CD14-positive monocyte (primary cell): Measurements from ENCODE around the gene PLEKHM3. TPM values are rescaled to one million over a fixed set of nuclear protein-coding genes. Genes with fewer than 3 reads are reported as not detected.

Experiments
- DNase-seq, 3 donors: peaks; one replicate each; pipeline ENCODE4 v3.0.0-alpha.2; 2011 to 2022
- H2AFZ ChIP-seq: 2 replicates; pipeline ENCODE4 v1.6.0; 2012; ENCODE audit warnings: mild to moderate bottlenecking, low read depth, low read length, inconsistent platforms; ENCODE audit not compliant: insufficient read depth, poor library complexity, severe bottlenecking
- H3K27ac ChIP-seq, 2 donors: 1 replicate in 1 of 2; 2 replicates in 1 of 2; pipeline ENCODE4 v1.5.1; 2012 to 2013; ENCODE audit warnings: low read length in 2 of 2, control low read depth in 1 of 2, inconsistent platforms in 1 of 2, low read depth in 1 of 2, mild to moderate bottlenecking in 1 of 2
- H3K27me3 ChIP-seq, 2 donors: one replicate each; pipeline versions ENCODE4 v1.6.0 to v1.6.1; 2011 to 2013; ENCODE audit warnings: low read length in 2 of 2; ENCODE audit not compliant: control insufficient read depth in 2 of 2, insufficient read depth in 2 of 2
- H3K36me3 ChIP-seq, 2 donors: replicated peaks in 1 of 2; 1 replicate in 1 of 2; 2 replicates in 1 of 2; pipeline versions ENCODE4 v1.5.1 to v1.6.1; 2012 to 2013; ENCODE audit warnings: low read length in 2 of 2, control low read depth in 1 of 2, inconsistent platforms in 1 of 2, mild to moderate bottlenecking in 1 of 2; ENCODE audit not compliant: insufficient read depth in 2 of 2, control insufficient read depth in 1 of 2
- H3K4me1 ChIP-seq, 2 donors: 1 replicate in 1 of 2; 2 replicates in 1 of 2; pipeline versions ENCODE4 v1.5.1 to v1.6.1; 2012 to 2013; ENCODE audit warnings: low read length in 2 of 2, control low read depth in 1 of 2, inconsistent platforms in 1 of 2, mild to moderate bottlenecking in 1 of 2, moderate library complexity in 1 of 2; ENCODE audit not compliant: insufficient read depth in 2 of 2, control insufficient read depth in 1 of 2
- H3K4me2 ChIP-seq: replicated peaks from 2 replicates; pipeline ENCODE3; 2012; ENCODE audit warnings: low read length, moderate library complexity, mild to moderate bottlenecking; ENCODE audit not compliant: poor library complexity, severe bottlenecking; ENCODE audit errors: extremely low read depth
- H3K4me3 ChIP-seq, 3 experiments: fragments of 200-600 bp in 1 of 3; sonication (generic) in 1 of 3; replicated peaks in 1 of 3; 1 replicate in 2 of 3; 2 replicates in 1 of 3; pipeline ENCODE4 v1.5.1; 2011 to 2013; ENCODE audit warnings: low read length in 3 of 3, mild to moderate bottlenecking in 3 of 3, control low read depth in 2 of 3, low read depth in 2 of 3, inconsistent platforms in 1 of 3, moderate library complexity in 1 of 3
- H3K79me2 ChIP-seq: 2 replicates; pipeline ENCODE4 v1.6.0; 2012; ENCODE audit warnings: mild to moderate bottlenecking, control low read depth, inconsistent platforms, low read length, moderate library complexity; ENCODE audit not compliant: insufficient read depth
- H3K9ac ChIP-seq: 2 replicates; pipeline ENCODE4 v1.6.0; 2017; ENCODE audit warnings: low read length, mild to moderate bottlenecking; ENCODE audit not compliant: insufficient read depth, poor library complexity, severe bottlenecking
- H3K9me3 ChIP-seq, 2 donors: replicated peaks in 1 of 2; 1 replicate in 1 of 2; 2 replicates in 1 of 2; pipeline versions ENCODE4 v1.5.1 to v1.6.1; 2012 to 2013; ENCODE audit warnings: low read length in 2 of 2, control low read depth in 1 of 2; ENCODE audit not compliant: control insufficient read depth in 1 of 2, insufficient read depth in 1 of 2
- H4K20me1 ChIP-seq: 2 replicates; pipeline ENCODE4 v1.6.0; 2012; ENCODE audit warnings: mild to moderate bottlenecking, low read length, control low read depth, moderate library complexity; ENCODE audit not compliant: insufficient read depth
- H3K27ac Mint-ChIP-seq, 7 donors: one replicate each; pipeline ENCODE4 v1.8.0; 2020; ENCODE audit warnings: mild to moderate bottlenecking in 7 of 7, mixed read lengths in 7 of 7, moderate library complexity in 6 of 7, inconsistent platforms in 2 of 7
- H3K27me3 Mint-ChIP-seq, 3 donors: one replicate each; pipeline ENCODE4 v1.8.0; 2021 to 2022; ENCODE audit warnings: low read depth in 3 of 3, mild to moderate bottlenecking in 3 of 3, mixed read lengths in 3 of 3, moderate library complexity in 3 of 3, inconsistent platforms in 1 of 3
- H3K36me3 Mint-ChIP-seq, 2 donors: one replicate each; pipeline ENCODE4 v1.8.0; 2020; ENCODE audit warnings: mixed read lengths in 2 of 2, inconsistent platforms in 1 of 2, mild to moderate bottlenecking in 1 of 2
- H3K4me1 Mint-ChIP-seq: one replicate; pipeline ENCODE4 v1.8.0; 2020; ENCODE audit warnings: mild to moderate bottlenecking, mixed read lengths
- H3K4me3 Mint-ChIP-seq, 2 donors: one replicate each; pipeline ENCODE4 v1.8.0; 2020; ENCODE audit warnings: mild to moderate bottlenecking in 2 of 2, mixed read lengths in 2 of 2, moderate library complexity in 1 of 2
- H3K9me3 Mint-ChIP-seq, 7 donors: one replicate each; pipeline ENCODE4 v1.8.0; 2020 to 2022; ENCODE audit warnings: mixed read lengths in 7 of 7, mild to moderate bottlenecking in 6 of 7, moderate library complexity in 6 of 7, inconsistent platforms in 2 of 7
- CTCF ChIP-seq: fragments of 200-600 bp; IDR thresholded peaks from one replicate; pipeline ENCODE4 v1.8.0; 2022; ENCODE audit warnings: antibody characterized with exemption, mild to moderate bottlenecking
- WGBS: methylation state at CpG from one replicate; pipeline ENCODE4 v1.1.5; 2013; ENCODE audit warnings: missing lambda C conversion rate; ENCODE audit not compliant: insufficient coverage; 5-methylcytosine and 5-hydroxymethylcytosine counted together
- intact Hi-C, 2 donors: fragments of 100-400 bp; cut with micrococcal nuclease; formaldehyde crosslinking; loops; one replicate each; pipeline versions ENCODE4 v1.15.0 to v1.15.1; 2023
- polyA plus RNA-seq, 3 donors: library from polyadenylated mRNA; depleted of rRNA in 1 of 3; unstranded in 2 of 3; stranded (reverse) in 1 of 3; fragments of 300-500 nt in 2 of 3; fragments of >200 nt in 1 of 3; fragmentation: Illumina TruSeq in 2 of 3; gene quantifications; 1 replicate in 2 of 3; 2 replicates in 1 of 3; pipeline ENCODE4 v1.2.3, GENCODE V29; 2012 to 2021

Gene PLEKHM3
- polyA plus RNA-seq, 3 donors, result 3.0 to 8.0 (median 3.0) TPM

DNA sequence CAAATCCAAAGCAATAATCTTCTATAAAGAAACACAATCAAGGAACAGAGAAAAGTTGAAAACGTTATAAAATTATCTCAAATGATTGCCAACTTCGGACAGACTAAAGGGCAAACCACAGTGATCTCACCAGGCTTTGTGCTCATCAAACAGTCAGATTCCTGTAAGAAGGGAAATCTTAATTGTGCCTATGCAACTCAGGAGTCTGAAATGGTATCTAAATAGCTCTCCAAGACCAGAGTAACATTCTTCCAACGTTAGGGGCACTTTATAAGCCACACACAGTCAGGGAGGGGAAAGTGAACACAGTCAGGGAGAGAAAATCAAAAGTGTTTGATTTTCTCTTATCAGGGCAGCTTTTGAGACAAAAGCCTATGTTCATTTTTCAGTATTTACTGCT is 29.4 kb downstream of the PLEKHM3 start:
- Mint-ChIP-seq H3K4me1 (peaks cover 18% of the 10 kb centered on the region), H3K36me3 (peaks cover 43 to 49% of the 10 kb centered on the region in 2 donors), H3K4me3 (no peak overlapping the region), H3K27ac (no peak overlapping the region), H3K9me3 (peaks cover 0 to 2% (median 0%) of the 10 kb centered on the region in 7 donors), H3K27me3 (peaks cover 0 to 2% (median 0%) of the 10 kb centered on the region in 3 donors)
- Histone ChIP-seq H3K4me1 (peaks cover 8 to 9% of the 10 kb centered on the region in 2 donors), H3K36me3 (peaks cover 24 to 57% of the 10 kb centered on the region in 2 donors), H3K27me3 (no peaks in the 10 kb centered on the region), H3K79me2 (peaks cover 4% of the 10 kb centered on the region), H4K20me1 (peaks cover 31% of the 10 kb centered on the region), H3K4me3 (no peak overlapping the region), H2AFZ (no peak overlapping the region), H3K4me2 (no peak overlapping the region), H3K27ac (no peak overlapping the region), H3K9ac (no peak overlapping the region), H3K9me3 (no peaks in the 10 kb centered on the region)
- TF ChIP-seq CTCF, result no peak
- intact Hi-C loops, result no loop called here
- WGBS, result no CpG with 5 or more reads among the region's 3 CpGs
- DNase-seq, result no peak

DNA sequence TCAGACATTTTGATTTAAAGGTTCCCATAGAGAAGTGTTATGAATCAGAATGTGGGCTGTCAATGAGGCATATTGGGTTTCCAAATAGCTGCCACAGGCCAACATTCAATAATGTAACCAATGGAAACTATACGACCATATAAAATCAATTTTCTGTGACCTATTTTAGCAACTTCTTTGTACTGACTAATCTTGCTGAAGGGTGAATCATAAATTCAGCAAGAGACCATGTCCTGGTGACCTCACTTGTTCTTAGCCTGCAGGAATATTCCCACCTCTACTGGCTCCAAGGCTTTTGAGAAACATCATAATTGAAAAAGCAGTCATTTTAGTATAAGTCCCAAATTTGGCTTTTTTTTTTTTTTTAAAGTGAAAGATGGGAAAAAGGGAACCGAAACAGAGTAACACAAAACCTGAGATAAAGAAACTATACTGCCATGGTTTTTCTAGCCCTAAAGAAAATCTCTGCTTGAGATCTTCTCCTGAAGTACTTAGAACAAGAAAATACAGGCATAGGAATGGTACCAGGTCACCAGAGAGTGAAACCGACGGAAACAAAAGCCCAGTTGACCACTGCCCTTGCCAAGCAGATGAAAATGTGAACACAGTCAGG is 32.1 kb downstream of the PLEKHM3 start:
- peaks cover 27 to 32% of the 10 kb centered on the region in 2 donors for H3K36me3 Mint-ChIP-seq
- Histone ChIP-seq H3K9me3 (no peaks in the 10 kb centered on the region), H3K79me2 (peaks cover 10% of the 10 kb centered on the region), H3K4me2 (no peak overlapping the region), H4K20me1 (peaks cover 35% of the 10 kb centered on the region), H3K4me1 (peaks cover 8 to 9% of the 10 kb centered on the region in 2 donors), H3K4me3 (no peak overlapping the region), H3K27me3 (no peaks in the 10 kb centered on the region), H3K9ac (no peak overlapping the region), H2AFZ (no peak overlapping the region), H3K27ac (no peak overlapping the region), H3K36me3 (peaks cover 13 to 46% of the 10 kb centered on the region in 2 donors)
- intact Hi-C loops, result no loop called here
- peaks cover 18% of the 10 kb centered on the region for H3K4me1 Mint-ChIP-seq
- H3K4me3 Mint-ChIP-seq, result no peak overlapping the region
- peak overlapping the region in 4 of 7 donors; percentile 43 to 72 (median 64) for H3K27ac Mint-ChIP-seq
- 95% methylated on average over 2 of the region's 4 CpGs for WGBS
- no peaks in the 10 kb centered on the region for H3K9me3 Mint-ChIP-seq
- peaks cover 0 to 2% (median 0%) of the 10 kb centered on the region in 3 donors for H3K27me3 Mint-ChIP-seq
- TF ChIP-seq CTCF, result no peak
- no peak for DNase-seq
